Measurements from ENCODE around the gene RHBDF2.

The RHBDF2 gene

DNA sequence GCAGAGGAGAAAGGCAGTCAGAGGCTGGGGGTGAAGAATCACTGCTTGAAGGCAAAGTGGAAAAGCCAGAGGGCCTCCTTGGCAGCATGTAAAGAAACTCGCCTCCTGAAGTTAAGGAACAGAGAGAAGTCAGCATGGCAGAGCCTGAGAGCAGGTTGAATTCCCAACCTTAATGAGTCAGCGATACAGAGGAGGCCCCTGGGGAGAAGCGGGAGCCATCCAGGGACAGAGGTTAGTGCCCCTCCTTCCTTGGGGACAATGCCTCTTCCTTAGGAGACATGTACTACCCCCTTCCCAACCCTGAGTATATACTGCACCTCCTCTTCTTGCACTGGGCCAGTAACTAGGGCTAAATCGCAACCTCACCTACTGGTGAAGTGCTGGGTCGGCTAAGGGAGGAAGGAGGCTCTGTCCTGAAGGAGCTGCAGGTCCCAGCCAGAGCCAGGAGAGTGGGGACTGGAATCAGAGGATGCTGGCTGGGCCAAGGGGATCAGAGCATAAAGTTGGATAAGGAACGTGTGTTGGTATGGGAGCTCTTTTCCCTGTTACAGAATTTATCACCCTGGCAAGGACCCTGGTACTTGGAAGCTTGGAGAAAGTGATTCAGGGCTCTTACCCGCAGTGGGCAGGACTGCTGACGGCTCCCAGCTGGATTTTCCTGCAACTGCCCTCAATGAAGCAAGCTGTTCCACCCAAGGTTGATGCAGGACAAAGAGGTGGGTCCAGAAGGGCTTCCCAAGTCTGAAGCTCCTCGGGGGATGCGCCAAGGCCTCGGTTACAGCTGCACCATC lies 39.3 kb downstream of the RHBDF2 start:
- no peak for DNase-seq (ENCODE audit: low spot score)

DNA sequence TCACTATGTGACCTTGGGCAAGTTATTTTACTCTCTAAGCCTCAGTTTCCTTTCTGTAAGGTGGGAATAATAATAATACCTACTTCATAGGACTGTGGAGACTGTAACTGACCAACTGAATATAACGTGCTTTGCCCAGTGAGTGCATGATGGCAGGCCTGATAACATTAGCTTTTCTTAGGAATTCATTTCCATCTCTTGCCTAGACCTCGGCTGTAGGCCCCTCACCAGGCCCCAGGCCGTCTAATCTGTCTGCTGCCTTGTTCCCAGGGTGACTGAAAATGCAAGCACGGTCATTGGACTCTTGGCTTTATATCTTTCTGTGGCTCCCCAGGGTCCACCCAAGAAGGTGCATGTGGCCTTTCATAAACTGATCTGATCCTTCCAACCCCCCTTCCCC lies 41.5 kb downstream of the RHBDF2 start:
- no peak for DNase-seq (ENCODE audit: low spot score)

DNA sequence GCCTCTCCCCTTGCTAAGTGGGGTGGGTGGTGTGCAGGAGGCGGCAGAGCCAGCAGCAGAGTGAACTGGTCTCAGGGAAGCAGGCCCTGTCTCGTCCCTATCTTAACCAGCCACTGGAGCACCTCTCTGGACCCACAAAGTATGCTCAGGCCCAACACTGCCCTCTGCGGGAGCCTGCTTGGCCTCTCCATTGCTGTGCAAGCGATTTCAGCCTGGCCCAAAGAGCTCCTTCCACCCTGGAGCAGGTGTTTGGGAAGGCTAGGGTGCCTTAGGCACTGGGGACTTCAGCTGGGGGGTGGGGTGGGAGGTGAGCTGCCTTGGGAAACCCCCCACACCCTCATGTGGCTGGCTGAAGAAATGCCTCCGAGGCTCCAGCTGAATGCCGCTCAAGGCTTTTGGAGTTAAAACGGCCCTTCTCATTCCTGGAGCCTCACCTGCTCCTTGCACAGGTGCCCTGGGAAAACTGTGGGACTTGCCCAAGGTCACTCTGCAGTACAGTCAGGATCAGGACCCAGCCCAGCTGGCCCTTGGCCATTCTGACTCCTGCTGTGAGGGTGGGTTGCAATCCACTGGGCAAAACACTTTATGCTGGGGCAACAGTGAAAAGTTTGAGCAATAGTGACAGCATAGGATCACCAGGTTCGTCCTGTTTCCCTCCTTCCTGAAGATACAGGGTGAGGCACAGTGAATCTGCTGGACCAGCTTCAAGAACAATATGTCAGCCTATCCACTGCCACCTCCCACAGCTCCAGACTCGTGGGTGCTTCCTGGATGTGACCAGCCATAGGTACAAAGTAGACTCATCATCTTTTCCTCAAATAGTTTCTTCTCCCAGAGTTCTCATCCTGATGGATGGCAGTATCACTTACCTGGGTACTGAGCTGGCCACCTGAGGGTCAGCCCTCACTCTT lies 42.4 kb downstream of the RHBDF2 start:
- DNase-seq (ENCODE audit: low spot score): no peak

GRCh38 chr17:76453431-76453743 lies 47.8 kb downstream of the RHBDF2 start:
- DNase-seq (ENCODE audit: low spot score): no peak

- peak; percentile 91 for DNase-seq (ENCODE audit: low spot score)
These were observed 48.4 kb downstream of the RHBDF2 start, which contains the start of gene UBE2O for GRCh38 chr17:76452660-76453430. Gene UBE2O (minus strand): TSS chr17:76453152. CDS start chr17:76453141, 11 bp downstream.

DNA sequence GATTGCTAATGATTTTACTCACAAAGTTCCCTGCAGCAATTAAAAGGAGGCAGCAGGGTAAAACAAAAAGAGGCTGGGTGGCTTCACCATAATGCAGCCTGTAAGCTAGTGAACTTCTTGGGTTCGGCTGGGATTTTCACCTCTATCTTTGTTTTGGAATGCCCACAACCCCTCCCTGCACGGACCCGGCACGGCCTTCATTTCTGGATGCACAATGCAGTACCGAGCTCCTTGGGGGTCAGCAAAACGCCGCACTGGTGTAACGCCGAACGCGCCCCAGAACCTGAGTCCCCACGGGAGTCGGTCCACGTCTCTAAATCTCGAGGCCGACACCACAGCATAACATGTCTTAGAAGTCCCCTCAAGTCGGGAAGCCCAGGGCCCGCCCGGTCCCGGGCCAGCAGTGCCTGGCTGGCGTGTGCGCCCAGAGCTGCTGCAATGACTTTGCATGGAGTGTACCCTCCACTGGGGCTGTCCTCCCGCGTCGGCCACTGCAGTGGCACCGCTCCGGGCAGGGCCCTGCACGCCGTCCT lies 49.0 kb downstream of the RHBDF2 start:
- no peak for DNase-seq (ENCODE audit: low spot score)

GRCh38 chr17:76451506-76451905 lies 49.7 kb downstream of the RHBDF2 start:
- DNase-seq (ENCODE audit: low spot score): no peak

DNA sequence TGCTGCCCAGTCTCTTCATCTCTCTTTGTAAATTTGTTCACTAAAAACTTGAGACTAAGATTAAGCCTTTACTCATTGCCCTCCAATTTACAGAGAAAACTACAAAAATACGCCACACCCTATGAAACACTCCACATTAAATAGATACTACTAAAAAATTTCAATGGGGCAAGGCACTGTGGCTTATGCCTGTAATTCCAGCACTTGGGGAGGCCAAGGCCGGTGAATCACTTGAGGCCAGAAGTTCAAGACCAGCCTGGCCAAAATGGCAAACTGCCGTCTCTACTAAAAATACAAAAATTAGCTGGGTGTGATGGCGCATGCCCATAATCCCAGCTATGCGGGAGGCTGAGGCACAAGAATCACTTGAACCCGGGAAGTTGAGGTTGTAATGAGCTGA lies 52.1 kb downstream of the RHBDF2 start:
- no peak for DNase-seq (ENCODE audit: low spot score)

- peak; percentile 47 for DNase-seq (ENCODE audit: low spot score)
These were observed 53.1 kb downstream of the RHBDF2 start for GRCh38 chr17:76447931-76448652.

DNA sequence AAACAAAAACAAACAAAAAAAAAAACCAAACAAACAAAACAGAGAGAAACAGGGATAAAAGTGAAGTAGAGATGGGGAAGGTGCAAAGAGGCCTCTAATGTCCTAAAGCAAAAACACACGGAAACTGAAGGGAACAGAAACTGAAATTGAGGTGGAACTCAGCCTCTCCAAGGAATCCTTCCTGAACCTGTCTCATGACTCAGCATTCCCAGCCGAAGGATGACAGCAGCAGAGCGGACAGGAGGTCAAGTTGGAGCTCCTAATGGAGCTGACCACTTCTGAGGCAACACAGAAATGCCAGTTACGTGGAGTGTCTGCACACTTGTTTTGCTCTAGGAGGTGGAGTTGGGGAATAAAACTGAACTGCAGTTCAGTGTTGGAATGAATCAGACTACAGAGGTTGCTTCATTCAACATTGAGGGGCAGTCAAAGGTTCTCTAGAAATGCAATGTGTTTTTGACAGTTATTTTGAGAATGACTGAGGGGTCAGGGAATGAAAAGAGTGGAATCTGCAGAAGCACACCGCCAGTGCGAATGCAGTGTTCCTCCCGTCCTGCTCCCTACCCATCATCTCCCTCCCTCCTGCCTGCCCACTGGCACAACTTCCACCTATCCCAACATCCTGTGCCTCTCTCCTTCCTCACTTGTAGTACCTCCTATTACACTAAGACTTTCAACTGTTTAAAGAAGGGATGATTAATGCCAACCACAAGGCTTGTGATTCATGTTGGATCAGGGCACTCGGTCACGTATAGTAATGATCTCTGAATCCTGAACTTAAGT lies 54.6 kb downstream of the RHBDF2 start:
- no peak for DNase-seq (ENCODE audit: low spot score)

DNA sequence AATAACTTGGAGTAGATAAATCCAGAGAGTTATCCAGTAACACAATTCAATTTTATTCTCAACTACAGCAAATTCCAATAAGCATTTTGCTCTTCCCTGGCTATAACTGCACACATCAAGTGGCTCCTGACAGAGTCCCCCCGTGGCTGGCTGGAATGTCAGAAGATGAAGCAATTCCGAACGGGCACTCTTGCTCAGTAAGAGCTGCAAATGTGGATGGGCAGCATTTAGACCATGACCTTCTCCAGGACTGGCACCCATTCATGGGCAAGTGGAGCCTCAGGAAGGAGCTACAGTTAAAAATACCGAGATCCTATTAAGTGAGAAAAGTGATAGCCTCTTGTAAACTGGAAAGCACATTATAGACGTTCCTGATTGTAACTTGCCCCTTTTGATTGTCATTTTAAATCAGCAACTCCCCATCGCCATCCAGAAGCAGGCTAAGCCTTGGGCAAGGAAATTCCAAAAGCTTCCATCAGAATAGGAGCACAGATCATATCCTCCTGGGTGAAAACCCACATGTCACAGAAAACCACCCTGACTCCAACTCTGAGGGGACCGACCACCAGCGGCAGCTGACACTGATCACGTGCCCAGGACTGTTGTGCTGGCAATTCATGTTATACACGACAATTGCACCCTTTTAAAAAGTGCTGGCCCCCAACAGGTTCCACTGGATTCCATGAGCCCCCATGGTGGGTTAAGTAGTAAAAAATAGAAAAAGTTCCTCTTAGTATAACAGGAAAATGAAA lies 55.4 kb downstream of the RHBDF2 start:
- no peak for DNase-seq (ENCODE audit: low spot score)

- DNase-seq (ENCODE audit: low spot score): peak; percentile 41
These were observed 56.5 kb downstream of the RHBDF2 start for GRCh38 chr17:76444518-76445311.

- DNase-seq (ENCODE audit: low spot score): peak; percentile 42
These were observed 58.6 kb downstream of the RHBDF2 start for GRCh38 chr17:76442341-76443338.

GRCh38 chr17:76441686-76442340 lies 59.4 kb downstream of the RHBDF2 start:
- DNase-seq (ENCODE audit: low spot score): no peak

DNA sequence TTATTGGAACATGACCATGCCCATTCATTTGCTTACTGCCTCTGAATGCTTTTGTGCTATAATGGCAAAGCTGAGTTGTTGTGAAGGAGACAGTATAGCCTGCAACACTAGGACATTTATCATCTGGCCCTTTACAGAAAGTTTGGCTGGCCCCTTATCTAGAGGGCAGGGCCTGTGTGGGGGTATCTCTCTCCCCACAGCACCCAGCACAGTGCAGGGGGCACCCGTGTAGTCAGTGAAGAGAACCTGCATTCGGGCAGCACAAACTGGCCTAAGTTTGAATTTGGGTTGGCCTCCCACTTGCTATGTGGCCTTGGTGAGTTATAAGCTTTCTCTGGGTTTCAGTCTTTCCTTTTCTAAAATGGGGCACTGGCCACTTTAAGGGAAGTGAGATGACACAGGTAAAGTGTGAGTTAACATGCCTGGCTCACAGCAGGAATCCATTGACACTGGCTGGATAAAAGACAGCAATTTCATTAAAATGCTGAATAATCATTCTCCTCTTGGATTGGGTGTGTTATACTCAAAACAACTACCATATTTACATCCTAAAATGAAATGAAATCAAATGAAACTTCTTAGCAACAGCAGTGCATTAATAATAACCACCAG lies 60.4 kb downstream of the RHBDF2 start:
- DNase-seq (ENCODE audit: low spot score): no peak

- DNase-seq (ENCODE audit: low spot score): no peak
These were observed 61.8 kb downstream of the RHBDF2 start for GRCh38 chr17:76439314-76439928.
